ENCODE results near the gene STK11.

DNA sequence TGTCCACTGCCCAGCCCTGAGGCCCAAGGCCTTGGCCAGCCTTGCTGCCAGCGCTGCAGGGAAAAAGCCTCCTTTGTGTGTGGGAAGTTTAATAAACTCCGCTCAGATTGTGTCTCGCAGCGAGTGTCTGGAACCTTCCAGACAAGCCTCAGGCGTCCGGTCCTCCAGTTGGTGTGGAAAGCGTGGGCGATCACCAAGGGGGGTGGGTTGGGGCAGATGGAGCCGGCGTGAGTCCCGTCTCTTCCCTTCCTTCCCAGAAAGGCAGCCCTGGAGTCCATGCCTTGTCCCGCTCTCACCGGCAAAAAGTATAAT lies 4.6 kb downstream of the STK11 start:
- TF ChIP-seq TAF1 (IDR thresholded peaks at IDR 0.05; ENCODE audit: low read depth) (no peak), POLR2AphosphoS5 (IDR thresholded peaks at IDR 0.05) (no peak), EP300 (conservative IDR thresholded peaks at IDR 0.05; ENCODE audit: poor library complexity, severe bottlenecking) (no peak), RAD21 (conservative IDR thresholded peaks at IDR 0.05) (no peak), EZH2 (IDR thresholded peaks at IDR 0.05; ENCODE audit: borderline replicate concordance, insufficient read depth, low read length, poor library complexity, severe bottlenecking) (no peak), SMC3 (conservative IDR thresholded peaks at IDR 0.05; ENCODE audit: poor library complexity) (no peak)
- TF ChIP-seq, protein P1, sequence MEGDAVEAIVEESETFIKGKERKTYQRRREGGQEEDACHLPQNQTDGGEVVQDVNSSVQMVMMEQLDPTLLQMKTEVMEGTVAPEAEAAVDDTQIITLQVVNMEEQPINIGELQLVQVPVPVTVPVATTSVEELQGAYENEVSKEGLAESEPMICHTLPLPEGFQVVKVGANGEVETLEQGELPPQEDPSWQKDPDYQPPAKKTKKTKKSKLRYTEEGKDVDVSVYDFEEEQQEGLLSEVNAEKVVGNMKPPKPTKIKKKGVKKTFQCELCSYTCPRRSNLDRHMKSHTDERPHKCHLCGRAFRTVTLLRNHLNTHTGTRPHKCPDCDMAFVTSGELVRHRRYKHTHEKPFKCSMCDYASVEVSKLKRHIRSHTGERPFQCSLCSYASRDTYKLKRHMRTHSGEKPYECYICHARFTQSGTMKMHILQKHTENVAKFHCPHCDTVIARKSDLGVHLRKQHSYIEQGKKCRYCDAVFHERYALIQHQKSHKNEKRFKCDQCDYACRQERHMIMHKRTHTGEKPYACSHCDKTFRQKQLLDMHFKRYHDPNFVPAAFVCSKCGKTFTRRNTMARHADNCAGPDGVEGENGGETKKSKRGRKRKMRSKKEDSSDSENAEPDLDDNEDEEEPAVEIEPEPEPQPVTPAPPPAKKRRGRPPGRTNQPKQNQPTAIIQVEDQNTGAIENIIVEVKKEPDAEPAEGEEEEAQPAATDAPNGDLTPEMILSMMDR (IDR thresholded peaks at IDR 0.05; ENCODE audit: poor library complexity, severe bottlenecking), result no peak
- TF ChIP-seq, protein P2, sequence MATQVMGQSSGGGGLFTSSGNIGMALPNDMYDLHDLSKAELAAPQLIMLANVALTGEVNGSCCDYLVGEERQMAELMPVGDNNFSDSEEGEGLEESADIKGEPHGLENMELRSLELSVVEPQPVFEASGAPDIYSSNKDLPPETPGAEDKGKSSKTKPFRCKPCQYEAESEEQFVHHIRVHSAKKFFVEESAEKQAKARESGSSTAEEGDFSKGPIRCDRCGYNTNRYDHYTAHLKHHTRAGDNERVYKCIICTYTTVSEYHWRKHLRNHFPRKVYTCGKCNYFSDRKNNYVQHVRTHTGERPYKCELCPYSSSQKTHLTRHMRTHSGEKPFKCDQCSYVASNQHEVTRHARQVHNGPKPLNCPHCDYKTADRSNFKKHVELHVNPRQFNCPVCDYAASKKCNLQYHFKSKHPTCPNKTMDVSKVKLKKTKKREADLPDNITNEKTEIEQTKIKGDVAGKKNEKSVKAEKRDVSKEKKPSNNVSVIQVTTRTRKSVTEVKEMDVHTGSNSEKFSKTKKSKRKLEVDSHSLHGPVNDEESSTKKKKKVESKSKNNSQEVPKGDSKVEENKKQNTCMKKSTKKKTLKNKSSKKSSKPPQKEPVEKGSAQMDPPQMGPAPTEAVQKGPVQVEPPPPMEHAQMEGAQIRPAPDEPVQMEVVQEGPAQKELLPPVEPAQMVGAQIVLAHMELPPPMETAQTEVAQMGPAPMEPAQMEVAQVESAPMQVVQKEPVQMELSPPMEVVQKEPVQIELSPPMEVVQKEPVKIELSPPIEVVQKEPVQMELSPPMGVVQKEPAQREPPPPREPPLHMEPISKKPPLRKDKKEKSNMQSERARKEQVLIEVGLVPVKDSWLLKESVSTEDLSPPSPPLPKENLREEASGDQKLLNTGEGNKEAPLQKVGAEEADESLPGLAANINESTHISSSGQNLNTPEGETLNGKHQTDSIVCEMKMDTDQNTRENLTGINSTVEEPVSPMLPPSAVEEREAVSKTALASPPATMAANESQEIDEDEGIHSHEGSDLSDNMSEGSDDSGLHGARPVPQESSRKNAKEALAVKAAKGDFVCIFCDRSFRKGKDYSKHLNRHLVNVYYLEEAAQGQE (IDR thresholded peaks at IDR 0.05; ENCODE audit: borderline replicate concordance), result no peak

Measured in neural cell (in vitro differentiated cells).